ENCODE data around the gene FOXM1. TPM values are rescaled to one million over a fixed set of nuclear protein-coding genes. Genes with fewer than 3 reads are reported as not detected.

The FOXM1 gene
- total and polyA plus RNA-seq, 2 of the 13 experiments (the other 11 are each of a cell fraction or from before 2014, with no cell fraction given), result 17.1 to 25.9 TPM

- no peak for TF ChIP-seq ZNF646 (CRISPR knock-in tag; IDR thresholded peaks at IDR 0.05)
- 0 out of 2 replicates have a peak, but pooled peaks have one; percentile 31 for TF ChIP-seq GFI1 (CRISPR knock-in tag; IDR thresholded peaks at IDR 0.05; ENCODE audit: borderline replicate concordance)
- TF ChIP-seq CHD4 (IDR thresholded peaks at IDR 0.05; ENCODE audit: borderline replicate concordance, low read length), result peak; percentile 92
- TF ChIP-seq ZNF790 (CRISPR knock-in tag; IDR thresholded peaks at IDR 0.05; ENCODE audit: borderline replicate concordance), result no peak
- 0 out of 2 replicates have a peak, but pooled peaks have one; percentile 21 for TF ChIP-seq DR1 (CRISPR knock-in tag; IDR thresholded peaks at IDR 0.05)
- TF ChIP-seq ZNF318 (CRISPR knock-in tag; IDR thresholded peaks at IDR 0.05), result 0 out of 2 replicates have a peak, but pooled peaks have one; percentile 14
- no peak for TF ChIP-seq RBM22 (optimal IDR thresholded peaks at IDR 0.05; ENCODE audit: low read length)
- 0 out of 2 replicates have a peak, but pooled peaks have one; percentile 32 for TF ChIP-seq FOXJ3 (CRISPR knock-in tag; IDR thresholded peaks at IDR 0.05; ENCODE audit: borderline replicate concordance)
- peak; percentile 46; the same call in 1 of the 2 replicates for TF ChIP-seq ZNF383 (CRISPR knock-in tag; IDR thresholded peaks at IDR 0.05; ENCODE audit: borderline replicate concordance)
Observed at GRCh38 chr12:2877953-2878732, 1.2 kb upstream of the FOXM1 start (continued).
